GM23338 (cell line): ENCODE measurements around the gene ANAPC5. TPM values are rescaled to one million over a fixed set of nuclear protein-coding genes. Genes with fewer than 3 reads are reported as not detected.

Experiments used
- ATAC-seq: fragments of 200-7000 bp; cut with Tn5 transposase; 3 replicates; pipeline ENCODE4 v1.9.1; 2020
- DNase-seq: peaks from one replicate; pipeline ENCODE4 v3.0.0-alpha.2; 2015; ENCODE audit warnings: low spot score
- H2AFZ ChIP-seq: fragments of 200-600 bp; sonication (generic); 2 replicates; pipeline ENCODE4 v1.8.0; 2016; ENCODE audit warnings: antibody characterized with exemption, mild to moderate bottlenecking, moderate library complexity
- H3F3A ChIP-seq: fragments of 200-600 bp; sonication (generic); replicated peaks from 2 replicates; pipeline ENCODE4 v1.8.0; 2017; ENCODE audit warnings: antibody characterized with exemption, mixed run types, low read depth
- H3K27ac ChIP-seq: fragments of 200-600 bp; sonication (generic); 2 replicates; pipeline ENCODE4 v1.6.1; 2016; ENCODE audit warnings: low read depth
- H3K27me3 ChIP-seq: fragments of 200-600 bp; sonication (generic); 2 replicates; pipeline ENCODE4 v1.8.0; 2016; ENCODE audit warnings: mild to moderate bottlenecking, mixed run types, moderate library complexity; ENCODE audit not compliant: insufficient read depth
- H3K36me3 ChIP-seq: fragments of 200-600 bp; sonication (generic); 2 replicates; pipeline ENCODE4 v1.8.0; 2016; ENCODE audit warnings: mild to moderate bottlenecking; ENCODE audit not compliant: insufficient read depth
- H3K4me1 ChIP-seq: fragments of 200-600 bp; sonication (generic); 2 replicates; pipeline ENCODE4 v1.8.0; 2016; ENCODE audit warnings: mild to moderate bottlenecking, moderate library complexity; ENCODE audit not compliant: insufficient read depth
- H3K4me2 ChIP-seq: fragments of 200-600 bp; sonication (generic); 2 replicates; pipeline ENCODE4 v1.7.1; 2017; ENCODE audit warnings: mixed run types
- H3K4me3 ChIP-seq: fragments of 200-600 bp; sonication (generic); 2 replicates; pipeline ENCODE4 v1.6.1; 2016; ENCODE audit warnings: mixed run types
- H3K79me2 ChIP-seq: fragments of 200-600 bp; sonication (generic); replicated peaks from 2 replicates; pipeline ENCODE4 v1.8.0; 2017; ENCODE audit warnings: mild to moderate bottlenecking; ENCODE audit not compliant: insufficient read depth
- H3K9me2 ChIP-seq: fragments of 200-600 bp; sonication (generic); 2 replicates; pipeline ENCODE4 v1.8.0; 2017; ENCODE audit not compliant: insufficient read depth
- H4K20me1 ChIP-seq: fragments of 200-600 bp; sonication (generic); replicated peaks from 2 replicates; pipeline ENCODE4 v1.8.0; 2017; ENCODE audit warnings: mild to moderate bottlenecking; ENCODE audit not compliant: insufficient read depth
- H3K27ac Mint-ChIP-seq: 2 replicates; pipeline ENCODE4 v1.8.0; 2020; ENCODE audit warnings: inconsistent platforms, mild to moderate bottlenecking, moderate library complexity, mixed read lengths
- H3K27me3 Mint-ChIP-seq: 3 replicates; pipeline ENCODE4 v1.8.0; 2022; ENCODE audit warnings: low read depth, mild to moderate bottlenecking, moderate library complexity, mixed read lengths, inconsistent platforms; ENCODE audit not compliant: insufficient read depth, poor library complexity
- H3K36me3 Mint-ChIP-seq: 3 replicates; pipeline ENCODE4 v1.8.0; 2021; ENCODE audit warnings: low read depth, mild to moderate bottlenecking, inconsistent platforms, moderate library complexity, mixed read lengths
- H3K4me1 Mint-ChIP-seq: 3 replicates; pipeline ENCODE4 v1.8.0; 2020; ENCODE audit warnings: mild to moderate bottlenecking, inconsistent platforms, mixed read lengths
- H3K4me3 Mint-ChIP-seq: 3 replicates; pipeline ENCODE4 v1.8.0; 2021; ENCODE audit warnings: moderate library complexity, mild to moderate bottlenecking, inconsistent platforms, mixed read lengths
- H3K9me3 Mint-ChIP-seq: 3 replicates; pipeline ENCODE4 v1.8.0; 2020; ENCODE audit warnings: moderate library complexity, mild to moderate bottlenecking, inconsistent platforms, mixed read lengths
- CREB1 ChIP-seq: fragments of 250-450 bp; sonication (Bioruptor Pico); IDR thresholded peaks from 2 replicates; pipeline ENCODE4 v1.5.0; 2020; ENCODE audit warnings: low read depth, mild to moderate bottlenecking, moderate library complexity
- CTCF ChIP-seq, 2 experiments: fragments of 200-600 bp in 1 of 2; sonication (generic) in 1 of 2; conservative IDR thresholded peaks; 2 replicates each; pipeline versions ENCODE4 v1.5.1 to v1.6.1; 2016 to 2017; ENCODE audit warnings: antibody characterized with exemption in 2 of 2, low read depth in 2 of 2, mild to moderate bottlenecking in 2 of 2, moderate library complexity in 1 of 2
- ETS1 ChIP-seq: IDR thresholded peaks from 2 replicates; pipeline ENCODE4 v1.6.1; 2016; ENCODE audit warnings: antibody characterized with exemption
- EZH2 ChIP-seq: fragments of 200-600 bp; sonication (generic); IDR thresholded peaks from one replicate; pipeline ENCODE4 v1.8.0; 2017; ENCODE audit warnings: antibody characterized with exemption, mild to moderate bottlenecking, low read depth; ENCODE audit not compliant: unreplicated experiment
- EZH2phosphoT487 ChIP-seq: fragments of 200-600 bp; sonication (generic); IDR thresholded peaks from one replicate; pipeline ENCODE4 v1.8.1; 2018; ENCODE audit warnings: antibody characterized with exemption; ENCODE audit not compliant: unreplicated experiment
- JUNB ChIP-seq: IDR thresholded peaks from one replicate; pipeline ENCODE4 v1.6.1; 2016; ENCODE audit warnings: antibody characterized with exemption; ENCODE audit not compliant: unreplicated experiment
- NANOG ChIP-seq: IDR thresholded peaks from 2 replicates; pipeline ENCODE4 v1.6.1; 2016; ENCODE audit warnings: antibody characterized with exemption, borderline replicate concordance
- POLR2AphosphoS5 ChIP-seq: IDR thresholded peaks from 2 replicates; pipeline ENCODE4 v1.6.1; 2016; ENCODE audit warnings: antibody characterized with exemption, low read depth
- REST ChIP-seq: IDR thresholded peaks from one replicate; pipeline ENCODE4 v1.6.1; 2018; ENCODE audit warnings: antibody characterized with exemption; ENCODE audit not compliant: unreplicated experiment
- STAT1 ChIP-seq: IDR thresholded peaks from one replicate; pipeline ENCODE4 v1.6.1; 2016; ENCODE audit warnings: antibody characterized with exemption; ENCODE audit not compliant: unreplicated experiment
- ZNF114 ChIP-seq: fragments of 250-450 bp; sonication (Bioruptor Pico); IDR thresholded peaks from 2 replicates; pipeline ENCODE4 v1.5.0; 2020; ENCODE audit warnings: mild to moderate bottlenecking, moderate library complexity
- ZNF331 ChIP-seq: fragments of 250-450 bp; sonication (Bioruptor Pico); IDR thresholded peaks from 2 replicates; pipeline ENCODE4 v1.5.0; 2020; ENCODE audit warnings: low read depth, mild to moderate bottlenecking, moderate library complexity
- polyA plus RNA-seq: library from polyadenylated mRNA; unstranded; fragments of >200 nt; fragmentation: Nextera tagmentation; extraction: Ambion mirVana; gene quantifications from 2 replicates; pipeline ENCODE4 v1.2.1, GENCODE V29; 2016
- total RNA-seq: library from RNA; depleted of rRNA; stranded (reverse); fragments of >200 nt; shearing (Covaris generic); gene quantifications from 2 replicates; pipeline ENCODE4 v1.2.3, GENCODE V29; 2014

ANAPC5 gene
- total and polyA plus RNA-seq, 2 experiments from 2014 or later, result 65.9 to 125 TPM

DNA sequence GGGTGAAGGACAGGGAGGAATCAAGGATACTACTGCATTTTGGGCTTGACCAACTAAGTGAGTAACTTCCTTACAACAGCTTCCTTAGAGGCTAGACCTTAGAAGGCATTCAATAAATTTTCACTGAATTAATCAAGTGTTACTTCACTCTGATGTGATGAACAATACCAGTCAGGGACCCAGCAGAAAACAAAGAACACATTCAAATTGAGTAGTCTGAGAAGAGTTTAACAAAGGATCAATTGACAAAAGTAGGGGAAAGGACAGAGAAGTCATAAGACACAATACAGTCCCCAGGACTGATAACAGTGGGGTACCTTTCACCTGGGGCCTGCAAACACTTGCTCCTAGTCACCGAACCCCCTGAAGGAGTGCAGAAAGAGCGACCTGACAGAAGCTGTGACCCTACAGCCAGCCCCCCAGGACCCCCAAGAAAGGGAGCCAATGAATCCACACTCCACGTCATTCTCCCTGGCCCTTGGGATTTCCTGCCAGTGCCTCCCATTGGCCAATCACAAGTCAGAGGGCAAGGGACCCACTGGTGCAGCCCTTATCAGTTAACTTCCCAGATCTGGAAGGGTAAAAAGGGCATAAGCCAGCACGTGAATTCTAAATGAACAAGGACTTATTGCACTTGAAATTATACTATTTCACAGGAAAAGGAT, 6.9 kb downstream of the ANAPC5 start:
- no peak for ATAC-seq
- H3K27ac Mint-ChIP-seq, result no peak overlapping the region
- TF ChIP-seq CTCF (conservative IDR thresholded peaks at IDR 0.05; ENCODE audit: low read depth in 2 of 2) (no peak), POLR2AphosphoS5 (no peak), EZH2phosphoT487 (no peak), STAT1 (no peak), CREB1 (no peak), ETS1 (no peak), ZNF114 (no peak)

DNA sequence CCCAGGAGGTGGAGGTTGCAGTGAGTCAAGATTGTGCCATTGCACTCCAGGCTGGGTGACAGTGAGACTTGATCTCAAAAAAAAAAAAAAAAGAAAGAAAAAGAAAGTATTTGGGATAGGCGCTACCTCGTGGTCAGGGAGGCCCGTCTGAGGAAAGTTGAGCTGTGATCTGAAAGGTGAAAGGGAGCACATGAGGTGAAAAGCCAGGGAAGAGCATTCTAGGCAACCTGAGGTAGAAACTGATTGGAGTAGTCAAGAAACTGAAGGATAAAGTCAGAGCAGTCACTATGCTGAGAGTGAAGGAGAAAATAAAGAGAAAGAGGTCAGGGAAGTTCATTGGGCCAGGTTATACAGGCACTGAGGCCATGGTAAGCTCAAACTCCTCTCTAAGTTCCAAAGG, 7.7 kb downstream of the ANAPC5 start:
- H3K36me3 ChIP-seq, result peaks cover 27% of the 10 kb centered on the region
- no peaks in the 10 kb centered on the region for H3K27me3 ChIP-seq
- no peak overlapping the region for H2AFZ ChIP-seq
- peaks cover 23% of the 10 kb centered on the region for H4K20me1 ChIP-seq
- no peak overlapping the region for H3K27ac ChIP-seq
- H3K4me3 Mint-ChIP-seq, result no peak overlapping the region
- DNase-seq, result no peak
- H3K9me2 ChIP-seq, result no peaks in the 10 kb centered on the region
- no peaks in the 10 kb centered on the region for H3K27me3 Mint-ChIP-seq
- peaks cover 21% of the 10 kb centered on the region for H3K79me2 ChIP-seq
- no peak overlapping the region for H3K4me2 ChIP-seq
- H3K4me1 ChIP-seq, result no peaks in the 10 kb centered on the region
- ATAC-seq, result no peak
- H3K4me1 Mint-ChIP-seq, result no peaks in the 10 kb centered on the region
- H3K4me3 ChIP-seq, result no peak overlapping the region
- no peaks in the 10 kb centered on the region; the same call in 1 of the 2 replicates for H3F3A ChIP-seq
- no peak overlapping the region for H3K27ac Mint-ChIP-seq
- H3K9me3 Mint-ChIP-seq, result no peaks in the 10 kb centered on the region
- peaks cover 59% of the 10 kb centered on the region for H3K36me3 Mint-ChIP-seq
- no peak for TF ChIP-seq CREB1
- no peak for TF ChIP-seq ZNF331 (CRISPR knock-in tag)
- no peak for TF ChIP-seq REST
- TF ChIP-seq JUNB, result no peak
- no peak for TF ChIP-seq NANOG
- TF ChIP-seq POLR2AphosphoS5, result no peak
- TF ChIP-seq STAT1, result no peak
- TF ChIP-seq EZH2, result no peak
- TF ChIP-seq CTCF (conservative IDR thresholded peaks at IDR 0.05; ENCODE audit: low read depth in 2 of 2), result no peak

More for the DNA sequence above, 6.9 kb downstream of the ANAPC5 start:
- Histone ChIP-seq H2AFZ (no peak overlapping the region), H3K4me3 (no peak overlapping the region), H3K9me2 (no peaks in the 10 kb centered on the region), H3K4me1 (no peaks in the 10 kb centered on the region), H3K79me2 (peaks cover 29% of the 10 kb centered on the region), H4K20me1 (peaks cover 23% of the 10 kb centered on the region), H3K36me3 (peaks cover 27% of the 10 kb centered on the region), H3F3A (no peaks in the 10 kb centered on the region; the same call in 1 of the 2 replicates), H3K4me2 (no peak overlapping the region), H3K27ac (no peak overlapping the region), H3K27me3 (no peaks in the 10 kb centered on the region)
- H3K9me3 Mint-ChIP-seq, result no peaks in the 10 kb centered on the region
- H3K4me3 Mint-ChIP-seq, result no peak overlapping the region
- H3K36me3 Mint-ChIP-seq, result peaks cover 52% of the 10 kb centered on the region
- DNase-seq, result no peak
- H3K27me3 Mint-ChIP-seq, result no peaks in the 10 kb centered on the region
- no peaks in the 10 kb centered on the region for H3K4me1 Mint-ChIP-seq
